B cell (primary cell): ENCODE data around the gene TNFSF4. TPM values are rescaled to one million over a fixed set of nuclear protein-coding genes. Genes with fewer than 3 reads are reported as not detected.
"Not testable (repeated sequence)": the region's sequence is repeated elsewhere in the genome, so short reads cannot be mapped to it uniquely, and the experiment has no call there.

Source experiments
- ATAC-seq: fragments of 200-7000 bp; cut with Tn5 transposase; one replicate; pipeline ENCODE4 v1.10.0; 2021; ENCODE audit warnings: low read depth, mild to moderate bottlenecking, moderate number of reproducible peaks, moderate library complexity
- CTCF ChIA-PET: fragments of 350-600 bp; sonication (Branson Sonifier 250); formaldehyde crosslinking; loops from one replicate; lab custom pipeline; 2021; ENCODE audit warnings: antibody characterized with exemption, inconsistent platforms; lab: Charles Lee
- POLR2A ChIA-PET: fragments of 350-600 bp; sonication (Branson Sonifier 250); formaldehyde crosslinking; loops from one replicate; lab custom pipeline; 2021; ENCODE audit warnings: antibody characterized with exemption; lab: Charles Lee
- DNase-seq: peaks from one replicate; pipeline ENCODE4 v3.0.0; 2013
- H2AFZ ChIP-seq: 2 replicates; pipeline ENCODE4 v1.6.1; 2012; ENCODE audit warnings: mild to moderate bottlenecking, low read depth, low read length; ENCODE audit not compliant: insufficient read depth, poor library complexity, severe bottlenecking
- H3K27ac ChIP-seq, 2 donors: 1 replicate in 1 of 2; 2 replicates in 1 of 2; pipeline ENCODE4 v1.5.1; 2012 to 2013; ENCODE audit warnings: low read length in 2 of 2, mild to moderate bottlenecking in 2 of 2, moderate library complexity in 1 of 2
- H3K27me3 ChIP-seq, 4 experiments: fragments of 200-600 bp in 1 of 4; sonication (generic) in 1 of 4; replicated peaks in 1 of 4; 1 replicate in 2 of 4; 2 replicates in 2 of 4; pipeline versions ENCODE4 v1.6.1 to v1.7.0; 2013 to 2016; ENCODE audit warnings: low read length in 3 of 4, mild to moderate bottlenecking in 2 of 4, mixed read lengths in 1 of 4, moderate library complexity in 1 of 4; ENCODE audit not compliant: insufficient read depth in 4 of 4, control insufficient read depth in 3 of 4; ENCODE audit errors: control extremely low read depth in 1 of 4
- H3K36me3 ChIP-seq, 2 experiments: replicated peaks in 1 of 2; 1 replicate in 1 of 2; 2 replicates in 1 of 2; pipeline versions ENCODE4 v1.6.1 to v1.7.1; 2013; ENCODE audit warnings: low read length in 1 of 2; ENCODE audit not compliant: insufficient read depth in 2 of 2, control insufficient read depth in 1 of 2; ENCODE audit errors: control extremely low read depth in 1 of 2, extremely low read depth in 1 of 2
- H3K4me1 ChIP-seq, 2 donors: fragments of 200-600 bp in 1 of 2; sonication (generic) in 1 of 2; 1 replicate in 1 of 2; 2 replicates in 1 of 2; pipeline versions ENCODE4 v1.5.1 to v1.6.1; 2013 to 2017; ENCODE audit warnings: low read length in 2 of 2; ENCODE audit not compliant: control insufficient read depth in 2 of 2, insufficient read depth in 2 of 2
- H3K4me2 ChIP-seq: replicated peaks from 2 replicates; pipeline ENCODE3; 2012; ENCODE audit warnings: mild to moderate bottlenecking, low read depth, low read length; ENCODE audit not compliant: poor library complexity, severe bottlenecking
- H3K4me3 ChIP-seq, 5 experiments: fragments of 200-600 bp in 1 of 5; sonication (generic) in 1 of 5; 1 replicate in 3 of 5; 2 replicates in 2 of 5; pipeline versions ENCODE4 v1.5.1 to v1.7.0; 2011 to 2016; ENCODE audit warnings: low read length in 4 of 5, mild to moderate bottlenecking in 4 of 5, low read depth in 2 of 5, control low read depth in 1 of 5, moderate library complexity in 1 of 5; ENCODE audit not compliant: insufficient read depth in 1 of 5; ENCODE audit errors: control extremely low read depth in 1 of 5, extremely low read depth in 1 of 5
- H3K79me2 ChIP-seq: fragments of 200-600 bp; sonication (generic); one replicate; pipeline ENCODE4 v1.6.0; 2016; ENCODE audit warnings: low read length; ENCODE audit not compliant: control insufficient read depth, insufficient read depth
- H3K9ac ChIP-seq: fragments of 200-600 bp; sonication (generic); 2 replicates; pipeline ENCODE4 v1.6.1; 2017; ENCODE audit warnings: mild to moderate bottlenecking, low read length, moderate library complexity
- H3K9me3 ChIP-seq, 3 donors: one replicate each; pipeline versions ENCODE4 v1.6.1 to v1.7.1; 2013; ENCODE audit warnings: low read length in 2 of 3; ENCODE audit not compliant: control insufficient read depth in 2 of 3, insufficient read depth in 1 of 3; ENCODE audit errors: control extremely low read depth in 1 of 3
- H4K20me1 ChIP-seq: 2 replicates; pipeline ENCODE4 v1.6.0; 2012; ENCODE audit warnings: mild to moderate bottlenecking, low read length; ENCODE audit not compliant: insufficient read depth, control insufficient read depth, poor library complexity, severe bottlenecking
- H3K27ac Mint-ChIP-seq: one replicate; pipeline ENCODE4 v1.8.0; 2021; ENCODE audit warnings: mixed read lengths
- H3K27me3 Mint-ChIP-seq: one replicate; pipeline ENCODE4 v1.8.0; 2021; ENCODE audit warnings: mixed read lengths
- H3K4me1 Mint-ChIP-seq: one replicate; pipeline ENCODE4 v1.8.0; 2021; ENCODE audit warnings: mixed read lengths
- H3K4me3 Mint-ChIP-seq: one replicate; pipeline ENCODE4 v1.8.0; 2021; ENCODE audit warnings: mixed read lengths
- H3K9me3 Mint-ChIP-seq: one replicate; pipeline ENCODE4 v1.8.0; 2022; ENCODE audit warnings: mixed read lengths; ENCODE audit not compliant: insufficient read depth
- EZH2 ChIP-seq: IDR thresholded peaks from 2 replicates; pipeline ENCODE4 v1.6.1; 2012; ENCODE audit warnings: borderline replicate concordance, low read depth, mild to moderate bottlenecking, moderate library complexity, low read length; ENCODE audit not compliant: insufficient read depth, poor library complexity, severe bottlenecking
- WGBS: methylation state at CpG from one replicate; pipeline ENCODE4 v1.1.5; 2013; ENCODE audit warnings: missing lambda C conversion rate; ENCODE audit not compliant: insufficient coverage; 5-methylcytosine and 5-hydroxymethylcytosine counted together
- intact Hi-C: fragments of 100-400 bp; cut with micrococcal nuclease; formaldehyde crosslinking; loops from one replicate; pipeline ENCODE4 v1.10.0; 2022
- polyA plus RNA-seq: library from polyadenylated mRNA; depleted of rRNA; stranded (reverse); fragments of >200 nt; gene quantifications from 2 replicates; pipeline ENCODE4 v1.2.3, GENCODE V29; 2012
- total RNA-seq, 2 donors: library from RNA; stranded (reverse); fragments of 120-200 nt in 1 of 2; gene quantifications; 1 replicate in 1 of 2; 2 replicates in 1 of 2; pipeline versions ENCODE4 v1.2.3 to v1.2.4, GENCODE V29; 2013 to 2022
- TF ChIP-seq, protein P1 (sequence below): fragments of 200-600 bp; IDR thresholded peaks from one replicate; pipeline ENCODE4 v1.8.0; 2022; ENCODE audit warnings: antibody characterized with exemption, mild to moderate bottlenecking

The TNFSF4 gene
- total and polyA plus RNA-seq, 2 donors (not counting 1 experiment from before 2014, with no cell fraction given): 1.0 to 1.5 TPM

DNA sequence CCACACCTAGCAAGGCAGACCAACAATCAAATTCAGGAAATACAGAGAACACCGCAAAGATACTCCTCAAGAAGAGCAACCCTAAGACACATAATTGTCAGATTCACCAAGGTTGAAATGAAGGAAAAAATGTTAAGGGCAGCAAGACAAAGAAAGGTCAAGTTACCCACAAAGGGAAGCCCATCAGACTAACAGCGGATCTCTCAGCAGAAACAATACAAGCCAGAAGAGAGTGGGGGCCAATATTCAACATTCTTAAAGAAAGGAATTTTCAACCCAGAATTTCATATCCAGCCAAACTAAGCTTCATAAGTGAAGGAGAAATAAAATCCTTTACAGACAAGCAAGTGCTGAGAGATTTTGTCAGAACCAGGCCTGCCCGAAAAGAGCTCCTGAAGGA is 21.9 kb upstream of the TNFSF4 start:
- H3K27ac Mint-ChIP-seq, intact Hi-C loops, H3K9ac ChIP-seq, H3K79me2 ChIP-seq, DNase-seq, H3K4me1 ChIP-seq, H3K4me3 ChIP-seq, H3K27me3 ChIP-seq, H2AFZ ChIP-seq, H3K9me3 ChIP-seq, H3K27me3 Mint-ChIP-seq, H3K4me3 Mint-ChIP-seq, ATAC-seq, H3K27ac ChIP-seq, POLR2A ChIA-PET, H4K20me1 ChIP-seq, H3K36me3 ChIP-seq, H3K4me2 ChIP-seq: not testable (repeated sequence)
- Mint-ChIP-seq H3K4me1 (peaks cover 13% of the 10 kb centered on the region), H3K9me3 (peaks cover 11% of the 10 kb centered on the region)
- CTCF ChIA-PET: interaction anchor here (0.7 kb wide), 1 partner anchor 26 kb away, joined by 3 read pairs; no protein-coding TSS in a partner anchor
- WGBS: 100% methylated on average over 1 of the region's 3 CpGs

DNA sequence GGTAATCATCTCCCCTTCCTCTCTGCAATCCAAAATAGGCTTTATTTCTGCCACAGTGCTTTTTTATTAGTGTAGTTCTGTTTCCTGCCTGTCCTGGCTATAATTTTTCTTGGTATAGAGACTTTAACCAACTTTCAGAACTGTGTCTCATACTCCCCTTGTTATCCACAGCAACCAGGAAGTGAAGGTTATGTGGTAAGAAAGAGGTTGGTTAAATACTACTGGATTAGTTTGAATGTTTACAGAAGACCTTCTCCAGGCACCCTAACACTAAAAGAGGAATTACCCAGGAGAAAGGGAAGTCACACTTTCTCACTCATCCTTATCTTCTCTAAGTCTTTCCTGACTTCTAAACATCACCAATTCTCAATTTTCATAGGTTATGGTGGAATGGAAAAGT is 17.8 kb upstream of the TNFSF4 start:
- DNase-seq: no peak
- Histone ChIP-seq H3K79me2 (no peaks in the 10 kb centered on the region), H3K9me3 (peaks cover 0 to 7% (median 0%) of the 10 kb centered on the region in 3 donors), H4K20me1 (no peaks in the 10 kb centered on the region), H3K27me3 (no peaks in the 10 kb centered on the region), H3K27ac (no peak overlapping the region), H2AFZ (no peak overlapping the region), H3K4me1 (peaks cover 0 to 8% of the 10 kb centered on the region in 2 donors), H3K4me3 (no peak overlapping the region), H3K36me3 (no peaks in the 10 kb centered on the region), H3K9ac (no peak overlapping the region), H3K4me2 (no peak overlapping the region)
- TF ChIP-seq EZH2: no peak
- TF ChIP-seq, protein P1, sequence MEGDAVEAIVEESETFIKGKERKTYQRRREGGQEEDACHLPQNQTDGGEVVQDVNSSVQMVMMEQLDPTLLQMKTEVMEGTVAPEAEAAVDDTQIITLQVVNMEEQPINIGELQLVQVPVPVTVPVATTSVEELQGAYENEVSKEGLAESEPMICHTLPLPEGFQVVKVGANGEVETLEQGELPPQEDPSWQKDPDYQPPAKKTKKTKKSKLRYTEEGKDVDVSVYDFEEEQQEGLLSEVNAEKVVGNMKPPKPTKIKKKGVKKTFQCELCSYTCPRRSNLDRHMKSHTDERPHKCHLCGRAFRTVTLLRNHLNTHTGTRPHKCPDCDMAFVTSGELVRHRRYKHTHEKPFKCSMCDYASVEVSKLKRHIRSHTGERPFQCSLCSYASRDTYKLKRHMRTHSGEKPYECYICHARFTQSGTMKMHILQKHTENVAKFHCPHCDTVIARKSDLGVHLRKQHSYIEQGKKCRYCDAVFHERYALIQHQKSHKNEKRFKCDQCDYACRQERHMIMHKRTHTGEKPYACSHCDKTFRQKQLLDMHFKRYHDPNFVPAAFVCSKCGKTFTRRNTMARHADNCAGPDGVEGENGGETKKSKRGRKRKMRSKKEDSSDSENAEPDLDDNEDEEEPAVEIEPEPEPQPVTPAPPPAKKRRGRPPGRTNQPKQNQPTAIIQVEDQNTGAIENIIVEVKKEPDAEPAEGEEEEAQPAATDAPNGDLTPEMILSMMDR: no peak
- intact Hi-C loops: no loop called here
- Mint-ChIP-seq H3K9me3 (peaks cover 9% of the 10 kb centered on the region), H3K4me1 (peaks cover 13% of the 10 kb centered on the region), H3K27me3 (no peaks in the 10 kb centered on the region), H3K27ac (no peak overlapping the region), H3K4me3 (no peak overlapping the region)
- CTCF ChIA-PET: no interaction called here
- ATAC-seq: no peak
- POLR2A ChIA-PET: no interaction called here
